ENCODE data around the gene HEY2.

HEY2 gene

DNA sequence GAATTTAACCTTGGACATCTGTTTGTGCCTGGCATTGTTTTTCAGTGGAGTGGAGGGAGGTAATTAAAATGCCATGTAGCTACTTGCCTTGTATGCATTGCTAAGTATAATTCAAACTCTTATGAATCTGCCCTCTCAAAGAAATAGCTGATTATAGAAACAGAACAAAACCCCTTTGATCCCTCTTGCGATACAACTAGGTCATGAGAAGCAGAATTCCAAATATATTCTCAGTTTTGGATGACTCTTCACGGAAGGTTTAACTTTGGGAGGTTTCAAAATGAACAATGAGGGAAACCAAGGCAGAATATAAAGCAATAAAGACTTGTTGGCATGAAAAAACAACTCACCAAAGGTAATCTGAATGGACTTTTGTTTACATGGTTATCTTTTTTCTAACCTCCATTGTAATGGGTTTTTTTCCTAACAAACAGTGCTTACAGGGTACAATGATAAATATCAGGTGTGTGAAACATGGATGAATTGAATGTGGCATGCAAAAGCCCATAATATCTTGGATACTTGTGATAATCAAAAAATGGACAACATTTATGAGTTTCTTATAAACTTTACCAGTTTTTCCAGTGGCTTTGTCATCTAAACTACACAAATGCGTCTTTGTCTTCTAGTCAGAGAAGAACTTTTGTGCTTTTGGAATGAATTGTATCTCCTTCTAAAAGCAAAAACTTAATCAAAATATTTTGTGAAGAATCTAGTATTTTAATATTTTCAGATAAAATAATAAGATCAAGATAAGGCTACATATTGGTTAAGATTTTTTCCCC is 15.7 kb upstream of the HEY2 start:
- Mint-ChIP-seq H3K27ac (no peak overlapping the region), H3K4me3 (no peak overlapping the region), H3K4me1 (ENCODE audit: low read depth) (no peaks in the 10 kb centered on the region), H3K36me3 (ENCODE audit: low read depth) (no peaks in the 10 kb centered on the region), H3K27me3 (peaks cover 43% of the 10 kb centered on the region), H3K9me3 (no peaks in the 10 kb centered on the region)

- Mint-ChIP-seq H3K9me3 (no peaks in the 10 kb centered on the region), H3K36me3 (ENCODE audit: low read depth) (no peaks in the 10 kb centered on the region), H3K4me3 (no peak overlapping the region), H3K27me3 (peaks cover 59% of the 10 kb centered on the region), H3K4me1 (ENCODE audit: low read depth) (no peaks in the 10 kb centered on the region), H3K27ac (no peak overlapping the region)
Measured at GRCh38 chr6:125738276-125738675, 11.2 kb upstream of the HEY2 start.

GRCh38 chr6:125739364-125739763 is 10.1 kb upstream of the HEY2 start:
- H3K36me3 Mint-ChIP-seq (ENCODE audit: low read depth) = no peaks in the 10 kb centered on the region
- H3K4me1 Mint-ChIP-seq (ENCODE audit: low read depth) = no peaks in the 10 kb centered on the region
- no peaks in the 10 kb centered on the region for H3K9me3 Mint-ChIP-seq
- H3K27me3 Mint-ChIP-seq = peaks cover 53% of the 10 kb centered on the region
- H3K27ac Mint-ChIP-seq = no peak overlapping the region
- no peak overlapping the region for H3K4me3 Mint-ChIP-seq

DNA sequence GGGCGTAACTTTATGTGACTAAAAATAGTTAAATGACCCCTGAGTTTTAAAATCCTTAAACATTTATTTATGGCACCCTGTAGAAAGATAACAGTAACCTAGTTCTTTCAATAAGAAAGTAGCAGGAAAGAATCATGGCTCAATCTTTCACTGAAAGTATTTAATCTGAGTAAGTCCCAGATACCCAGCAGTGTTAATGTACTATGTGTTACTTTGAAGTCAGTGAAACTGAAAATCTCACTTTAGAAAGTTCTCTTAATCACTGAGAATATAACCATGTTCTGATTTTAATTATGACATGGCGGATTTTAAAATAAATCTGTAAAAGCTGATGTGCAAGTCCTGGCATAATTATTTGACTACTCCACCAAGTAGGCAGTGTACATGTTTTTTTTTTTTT is 8.1 kb upstream of the HEY2 start:
- Mint-ChIP-seq H3K4me1 (ENCODE audit: low read depth) (peaks cover 4% of the 10 kb centered on the region), H3K36me3 (ENCODE audit: low read depth) (no peaks in the 10 kb centered on the region), H3K4me3 (no peak overlapping the region), H3K27ac (no peak overlapping the region), H3K27me3 (peaks cover 59% of the 10 kb centered on the region), H3K9me3 (no peaks in the 10 kb centered on the region)

- Mint-ChIP-seq H3K4me3 (no peak overlapping the region), H3K4me1 (ENCODE audit: low read depth) (peaks cover 11% of the 10 kb centered on the region), H3K9me3 (no peaks in the 10 kb centered on the region), H3K27me3 (peaks cover 61% of the 10 kb centered on the region), H3K36me3 (ENCODE audit: low read depth) (no peaks in the 10 kb centered on the region), H3K27ac (no peak overlapping the region)
Measured at GRCh38 chr6:125742024-125742423, 7.4 kb upstream of the HEY2 start.

GRCh38 chr6:125742464-125743120 is 6.8 kb upstream of the HEY2 start:
- no peaks in the 10 kb centered on the region for H3K9me3 Mint-ChIP-seq
- no peak overlapping the region for H3K27ac Mint-ChIP-seq
- no peak overlapping the region for H3K4me3 Mint-ChIP-seq
- no peaks in the 10 kb centered on the region for H3K36me3 Mint-ChIP-seq (ENCODE audit: low read depth)
- H3K4me1 Mint-ChIP-seq (ENCODE audit: low read depth) = peaks cover 15% of the 10 kb centered on the region
- H3K27me3 Mint-ChIP-seq = peaks cover 55% of the 10 kb centered on the region

DNA sequence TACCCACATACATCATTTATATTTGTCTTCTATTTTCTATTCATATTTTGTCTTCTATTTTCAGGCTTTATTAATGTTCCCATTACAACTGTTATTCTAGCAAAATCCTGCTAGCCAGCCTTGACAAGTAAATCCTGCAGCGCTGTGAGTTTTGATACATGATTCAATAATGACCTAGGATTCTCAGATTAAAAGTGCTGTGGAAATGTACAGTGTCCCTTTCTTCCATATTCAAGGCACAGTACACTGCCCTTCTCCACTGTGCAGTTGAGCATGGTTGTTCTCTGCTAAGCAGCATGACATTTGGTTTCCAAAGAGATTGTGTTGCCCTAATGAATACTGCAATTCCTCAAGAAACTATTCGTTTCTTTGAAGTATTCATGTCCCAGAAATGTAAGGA is 5.8 kb upstream of the HEY2 start:
- Mint-ChIP-seq H3K36me3 (ENCODE audit: low read depth) (no peaks in the 10 kb centered on the region), H3K27me3 (peaks cover 59% of the 10 kb centered on the region), H3K4me3 (no peak overlapping the region), H3K27ac (no peak overlapping the region), H3K4me1 (ENCODE audit: low read depth) (peaks cover 19% of the 10 kb centered on the region), H3K9me3 (no peaks in the 10 kb centered on the region)

GRCh38 chr6:125745281-125746018 is 4.0 kb upstream of the HEY2 start:
- Mint-ChIP-seq H3K4me3 (no peak overlapping the region), H3K4me1 (ENCODE audit: low read depth) (peaks cover 33% of the 10 kb centered on the region), H3K27ac (no peak overlapping the region), H3K27me3 (peaks cover 59% of the 10 kb centered on the region), H3K36me3 (ENCODE audit: low read depth) (no peaks in the 10 kb centered on the region), H3K9me3 (no peaks in the 10 kb centered on the region)

DNA sequence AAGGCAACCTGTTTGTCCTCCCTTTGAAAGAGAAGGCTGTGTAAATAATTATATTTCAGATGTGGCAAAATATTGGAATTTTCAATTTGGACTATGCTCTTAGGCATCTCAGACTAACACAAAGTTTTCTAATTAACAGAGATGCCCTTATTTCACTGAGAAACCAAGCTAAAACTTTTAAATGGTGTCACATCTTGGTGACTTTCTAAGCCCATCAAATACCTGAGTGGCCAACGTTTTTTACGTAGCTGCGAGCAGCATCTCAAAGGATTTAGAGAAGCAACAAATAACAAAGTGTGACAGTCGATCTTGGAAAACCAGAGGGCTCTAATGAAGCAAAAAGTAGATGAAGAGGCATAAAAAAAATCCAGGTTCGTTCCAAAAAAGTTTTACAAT is 3.4 kb upstream of the HEY2 start:
- H3K27ac Mint-ChIP-seq = no peak overlapping the region
- H3K4me3 Mint-ChIP-seq = peak overlapping the region; percentile 86
- H3K27me3 Mint-ChIP-seq = peaks cover 63% of the 10 kb centered on the region
- no peaks in the 10 kb centered on the region for H3K9me3 Mint-ChIP-seq
- H3K36me3 Mint-ChIP-seq (ENCODE audit: low read depth) = no peaks in the 10 kb centered on the region
- H3K4me1 Mint-ChIP-seq (ENCODE audit: low read depth) = peaks cover 36% of the 10 kb centered on the region

DNA sequence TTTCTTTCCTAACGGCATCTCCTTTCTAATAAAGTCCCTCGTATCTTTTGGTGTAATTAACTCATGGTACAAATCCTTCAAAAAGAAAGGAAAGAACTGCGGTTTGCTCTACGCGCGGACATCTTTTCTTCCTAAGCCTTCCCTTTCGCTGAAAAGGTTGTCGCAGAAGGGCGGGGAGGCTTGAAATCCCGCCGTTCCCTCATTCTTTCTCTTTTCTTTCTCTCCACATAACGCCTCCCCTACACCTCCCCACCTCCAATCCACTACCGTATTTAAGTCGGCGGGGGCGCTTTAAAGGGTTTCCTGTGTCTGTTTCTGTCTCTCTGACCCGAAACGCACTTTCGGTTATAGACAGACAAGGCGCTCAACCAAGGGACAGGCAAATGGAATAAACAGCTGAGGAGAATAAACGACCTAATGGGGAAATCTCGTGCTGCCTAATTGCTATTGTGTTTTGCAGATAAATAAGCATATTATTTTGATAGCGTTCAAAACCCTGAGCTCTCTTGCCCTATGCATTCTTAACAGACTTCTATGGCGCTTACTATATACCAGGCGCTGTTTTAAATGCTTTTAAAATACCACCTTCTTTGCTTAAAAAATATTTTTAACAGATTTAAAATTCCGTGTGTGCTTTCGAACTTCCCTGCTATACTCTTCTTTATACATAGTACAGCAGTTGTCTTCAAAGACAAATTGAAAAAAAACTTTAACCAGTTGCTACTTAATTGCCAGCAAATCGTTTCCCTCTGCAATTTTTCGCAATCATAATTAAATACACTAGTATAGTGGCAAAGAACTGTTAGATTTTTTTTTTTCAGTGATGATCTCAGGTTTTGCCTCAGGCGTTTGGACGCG is 2.5 kb upstream of the HEY2 start:
- Mint-ChIP-seq H3K27ac (peak overlapping the region; percentile 40), H3K4me3 (peak overlapping the region; percentile 86), H3K4me1 (ENCODE audit: low read depth) (peaks cover 40% of the 10 kb centered on the region), H3K9me3 (no peaks in the 10 kb centered on the region), H3K27me3 (peaks cover 71% of the 10 kb centered on the region), H3K36me3 (ENCODE audit: low read depth) (no peaks in the 10 kb centered on the region)

GRCh38 chr6:125747589-125748405 is 1.6 kb upstream of the HEY2 start:
- H3K27me3 Mint-ChIP-seq = peaks cover 71% of the 10 kb centered on the region
- no peaks in the 10 kb centered on the region for H3K36me3 Mint-ChIP-seq (ENCODE audit: low read depth)
- no peak overlapping the region for H3K27ac Mint-ChIP-seq
- H3K4me3 Mint-ChIP-seq = peak overlapping the region; percentile 86
- H3K9me3 Mint-ChIP-seq = no peaks in the 10 kb centered on the region
- H3K4me1 Mint-ChIP-seq (ENCODE audit: low read depth) = peaks cover 40% of the 10 kb centered on the region

GRCh38 chr6:125748406-125749172 is 843 bp upstream of the HEY2 start:
- peak overlapping the region; percentile 76 for H3K27ac Mint-ChIP-seq
- peaks cover 76% of the 10 kb centered on the region for H3K27me3 Mint-ChIP-seq
- no peaks in the 10 kb centered on the region for H3K36me3 Mint-ChIP-seq (ENCODE audit: low read depth)
- H3K4me1 Mint-ChIP-seq (ENCODE audit: low read depth) = peaks cover 40% of the 10 kb centered on the region
- H3K4me3 Mint-ChIP-seq = peak overlapping the region; percentile 84
- no peaks in the 10 kb centered on the region for H3K9me3 Mint-ChIP-seq

- peaks cover 40% of the 10 kb centered on the region for H3K4me1 Mint-ChIP-seq (ENCODE audit: low read depth)
- H3K27ac Mint-ChIP-seq = peak overlapping the region; percentile 76
- H3K36me3 Mint-ChIP-seq (ENCODE audit: low read depth) = no peaks in the 10 kb centered on the region
- H3K27me3 Mint-ChIP-seq = peaks cover 74% of the 10 kb centered on the region
- H3K9me3 Mint-ChIP-seq = no peaks in the 10 kb centered on the region
- H3K4me3 Mint-ChIP-seq = peak overlapping the region; percentile 88
Measured at GRCh38 chr6:125749865-125750691, 646 bp downstream of the HEY2 start.

Data from stimulated activated naive CD8-positive, alpha-beta T cell treated with anti-CD3 and anti-CD28 coated beads, Interleukin-15, Interleukin-2, amounts not matched to agents 100 ng/mL and 50 ng/mL, for 24 hours (primary cell).